ENCODE results near the gene ALK.

- TF ChIP-seq EZH2 (IDR thresholded peaks at IDR 0.05) (no peak), POLR2AphosphoS5 (IDR thresholded peaks at IDR 0.05; ENCODE audit: borderline replicate concordance, low read depth, low read length) (no peak)
Measured at GRCh38 chr2:29394311-29394980, 526.9 kb downstream of the ALK start.
